Measurements from ENCODE around the gene TRAF4. TPM values are rescaled to one million over a fixed set of nuclear protein-coding genes. Genes with fewer than 3 reads are reported as not detected.

The TRAF4 gene
- total RNA-seq, 1 donor from 2014 or later = 73.3 TPM

DNA sequence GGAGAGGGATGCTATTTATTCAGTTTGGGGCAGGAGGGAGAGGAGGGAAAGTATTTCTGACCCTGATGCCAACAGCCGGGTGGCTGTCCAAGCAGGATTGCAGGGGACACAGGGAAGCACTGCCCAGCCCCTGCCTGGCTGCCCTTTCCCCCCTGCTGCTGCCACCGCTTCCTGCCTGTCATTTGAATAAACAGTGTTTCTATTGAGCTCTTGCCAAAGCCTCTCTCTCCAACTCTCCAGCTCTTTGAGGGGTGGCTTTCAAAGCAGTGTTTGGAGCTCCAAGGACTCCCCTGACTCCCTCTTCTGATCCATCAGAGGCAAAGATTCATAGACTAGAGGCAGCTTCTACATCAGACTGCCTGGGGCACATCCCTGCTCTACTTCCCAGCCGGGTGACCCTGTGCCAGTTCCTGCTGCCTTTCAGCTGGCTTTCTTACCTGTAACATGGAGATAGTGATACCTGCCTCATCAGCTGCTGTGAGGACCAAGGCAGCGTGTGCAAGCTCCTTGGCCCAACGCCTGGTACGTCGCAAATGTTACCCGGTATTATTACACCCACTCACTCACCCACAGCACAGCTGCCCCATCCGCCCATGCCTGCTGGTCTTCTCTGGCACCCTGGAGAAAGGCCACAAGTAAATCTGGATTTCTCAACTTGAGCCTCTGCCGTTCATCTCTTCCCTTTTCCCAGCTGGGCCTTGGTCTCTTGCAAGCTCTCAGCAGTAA lies 41.6 kb upstream of the TRAF4 start:
- TF ChIP-seq, protein P1, sequence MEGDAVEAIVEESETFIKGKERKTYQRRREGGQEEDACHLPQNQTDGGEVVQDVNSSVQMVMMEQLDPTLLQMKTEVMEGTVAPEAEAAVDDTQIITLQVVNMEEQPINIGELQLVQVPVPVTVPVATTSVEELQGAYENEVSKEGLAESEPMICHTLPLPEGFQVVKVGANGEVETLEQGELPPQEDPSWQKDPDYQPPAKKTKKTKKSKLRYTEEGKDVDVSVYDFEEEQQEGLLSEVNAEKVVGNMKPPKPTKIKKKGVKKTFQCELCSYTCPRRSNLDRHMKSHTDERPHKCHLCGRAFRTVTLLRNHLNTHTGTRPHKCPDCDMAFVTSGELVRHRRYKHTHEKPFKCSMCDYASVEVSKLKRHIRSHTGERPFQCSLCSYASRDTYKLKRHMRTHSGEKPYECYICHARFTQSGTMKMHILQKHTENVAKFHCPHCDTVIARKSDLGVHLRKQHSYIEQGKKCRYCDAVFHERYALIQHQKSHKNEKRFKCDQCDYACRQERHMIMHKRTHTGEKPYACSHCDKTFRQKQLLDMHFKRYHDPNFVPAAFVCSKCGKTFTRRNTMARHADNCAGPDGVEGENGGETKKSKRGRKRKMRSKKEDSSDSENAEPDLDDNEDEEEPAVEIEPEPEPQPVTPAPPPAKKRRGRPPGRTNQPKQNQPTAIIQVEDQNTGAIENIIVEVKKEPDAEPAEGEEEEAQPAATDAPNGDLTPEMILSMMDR (IDR thresholded peaks at IDR 0.05) = no peak
- no peak for DNase-seq (ENCODE audit: low spot score)
- no peaks in the 10 kb centered on the region for H3K4me1 Mint-ChIP-seq (ENCODE audit: low read depth)
- H3K36me3 Mint-ChIP-seq (ENCODE audit: low read depth) = peaks cover 33% of the 10 kb centered on the region
- no peaks in the 10 kb centered on the region for H3K9me3 Mint-ChIP-seq (ENCODE audit: low read depth)
- no peak overlapping the region for H3K4me3 Mint-ChIP-seq (ENCODE audit: unreplicated experiment)
- H3K27me3 Mint-ChIP-seq (ENCODE audit: low read depth) = no peaks in the 10 kb centered on the region
- peak overlapping the region; percentile 62 for H3K27ac Mint-ChIP-seq (ENCODE audit: unreplicated experiment)

DNA sequence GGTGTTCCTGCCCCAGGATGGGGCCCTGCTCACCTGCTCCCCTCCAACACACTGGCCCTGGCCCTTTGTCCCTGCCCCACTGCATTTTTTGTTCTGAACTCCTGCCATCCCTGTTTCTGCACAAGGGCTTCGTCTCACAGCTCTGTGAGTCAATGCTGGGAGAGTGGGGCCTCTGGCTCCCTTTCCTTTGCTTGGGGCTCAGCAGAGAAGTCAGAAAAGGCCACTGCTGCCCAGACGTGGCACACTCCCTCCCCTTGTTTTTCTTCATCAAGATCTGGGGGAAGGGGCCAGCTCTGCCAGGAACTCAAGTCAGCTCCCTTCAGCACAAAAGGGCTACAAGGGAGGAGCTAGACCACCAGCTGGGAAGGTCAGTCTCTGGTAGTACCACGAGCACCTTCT lies 41.1 kb upstream of the TRAF4 start:
- Mint-ChIP-seq H3K36me3 (ENCODE audit: low read depth) (peaks cover 29% of the 10 kb centered on the region), H3K27ac (ENCODE audit: unreplicated experiment) (peak overlapping the region; percentile 62), H3K4me3 (ENCODE audit: unreplicated experiment) (no peak overlapping the region), H3K4me1 (ENCODE audit: low read depth) (no peaks in the 10 kb centered on the region), H3K9me3 (ENCODE audit: low read depth) (no peaks in the 10 kb centered on the region), H3K27me3 (ENCODE audit: low read depth) (no peaks in the 10 kb centered on the region)
- TF ChIP-seq, protein P1 (IDR thresholded peaks at IDR 0.05) = no peak
- DNase-seq (ENCODE audit: low spot score) = no peak

GRCh38 chr17:28703552-28704218 lies 40.1 kb upstream of the TRAF4 start:
- no peak for DNase-seq (ENCODE audit: low spot score)
- Mint-ChIP-seq H3K27ac (ENCODE audit: unreplicated experiment) (no peak overlapping the region), H3K4me1 (ENCODE audit: low read depth) (no peaks in the 10 kb centered on the region), H3K27me3 (ENCODE audit: low read depth) (no peaks in the 10 kb centered on the region), H3K4me3 (ENCODE audit: unreplicated experiment) (no peak overlapping the region), H3K9me3 (ENCODE audit: low read depth) (no peaks in the 10 kb centered on the region), H3K36me3 (ENCODE audit: low read depth) (peaks cover 25% of the 10 kb centered on the region)
- TF ChIP-seq, protein P1 (IDR thresholded peaks at IDR 0.05) = no peak

DNA sequence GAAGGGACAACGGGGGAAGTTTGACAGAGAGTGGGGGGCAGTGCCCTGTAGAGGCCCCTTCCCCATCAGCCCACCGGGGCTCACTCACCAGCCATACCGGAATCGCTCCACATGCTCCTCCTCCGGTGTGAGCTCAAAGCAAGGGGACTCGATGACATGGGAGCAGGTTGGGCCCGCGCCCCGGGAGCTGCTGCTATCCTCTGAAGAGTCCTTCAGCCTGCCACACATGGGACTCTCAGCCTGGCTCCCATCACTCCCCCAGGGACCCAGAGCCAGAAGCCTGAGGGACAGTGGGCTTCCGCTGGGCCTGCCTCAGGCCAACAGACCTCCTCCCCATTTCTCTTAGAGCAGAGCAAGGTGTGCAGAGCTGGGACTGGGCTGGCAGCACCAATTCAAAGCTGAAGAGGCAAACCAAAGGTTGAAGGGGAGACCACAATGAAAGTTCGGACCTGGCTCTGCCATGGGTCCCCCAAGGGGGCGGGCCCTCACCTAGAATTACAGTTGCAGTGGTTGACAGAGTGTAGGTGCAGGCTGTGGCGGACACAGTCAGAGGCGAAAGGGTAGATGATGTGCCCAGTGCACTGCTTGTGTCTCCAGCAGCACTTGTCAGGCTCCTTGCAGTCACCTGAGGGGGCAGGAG lies 39.5 kb upstream of the TRAF4 start:
- no peaks in the 10 kb centered on the region for H3K27me3 Mint-ChIP-seq (ENCODE audit: low read depth)
- no peak overlapping the region for H3K27ac Mint-ChIP-seq (ENCODE audit: unreplicated experiment)
- H3K9me3 Mint-ChIP-seq (ENCODE audit: low read depth) = no peaks in the 10 kb centered on the region
- peaks cover 24% of the 10 kb centered on the region for H3K36me3 Mint-ChIP-seq (ENCODE audit: low read depth)
- DNase-seq (ENCODE audit: low spot score) = no peak
- no peak overlapping the region for H3K4me3 Mint-ChIP-seq (ENCODE audit: unreplicated experiment)
- H3K4me1 Mint-ChIP-seq (ENCODE audit: low read depth) = no peaks in the 10 kb centered on the region
- TF ChIP-seq, protein P1 (IDR thresholded peaks at IDR 0.05) = no peak

DNA sequence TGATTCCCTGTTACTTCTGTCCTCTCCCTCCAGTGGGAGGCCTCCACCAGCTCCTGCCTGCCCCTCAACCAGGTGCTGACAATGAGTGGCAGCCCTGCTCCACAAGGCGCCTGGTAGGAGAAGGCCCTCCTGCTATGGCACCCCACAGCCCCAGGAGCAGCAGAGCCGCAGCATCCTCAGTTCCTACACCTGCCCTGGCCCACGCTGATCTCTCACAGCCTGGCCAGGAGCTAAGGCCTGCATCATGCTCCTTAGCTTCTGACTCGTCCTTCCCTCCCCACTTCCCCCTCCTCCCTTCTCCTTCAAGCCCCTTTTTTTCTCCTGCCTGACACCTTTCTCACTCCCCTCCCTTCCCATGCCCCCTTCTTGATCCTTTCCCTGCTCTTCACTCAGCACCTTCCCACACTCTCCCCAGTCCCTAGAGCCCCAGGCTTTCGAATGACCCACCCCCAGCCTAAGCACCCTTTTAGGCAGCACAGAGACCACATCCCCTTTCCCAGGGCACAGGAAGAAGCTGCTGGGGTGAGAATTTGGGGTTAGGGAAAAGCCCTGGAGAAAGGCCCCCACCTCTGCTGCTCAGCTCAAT lies 38.6 kb upstream of the TRAF4 start:
- Mint-ChIP-seq H3K27ac (ENCODE audit: unreplicated experiment) (no peak overlapping the region), H3K4me3 (ENCODE audit: unreplicated experiment) (no peak overlapping the region), H3K36me3 (ENCODE audit: low read depth) (peaks cover 21% of the 10 kb centered on the region), H3K27me3 (ENCODE audit: low read depth) (no peaks in the 10 kb centered on the region), H3K4me1 (ENCODE audit: low read depth) (peaks cover 2% of the 10 kb centered on the region), H3K9me3 (ENCODE audit: low read depth) (no peaks in the 10 kb centered on the region)
- DNase-seq (ENCODE audit: low spot score) = no peak
- TF ChIP-seq, protein P1 (IDR thresholded peaks at IDR 0.05) = no peak
